Smooth muscle cell (in vitro differentiated cells): ENCODE results near the gene ADGRG3. TPM values are rescaled to one million over a fixed set of nuclear protein-coding genes. Genes with fewer than 3 reads are reported as not detected.

Source experiments
- DNase-seq: peaks from one replicate; lab custom pipeline; 2025; ENCODE audit not compliant: unreplicated experiment; lab: John Stamatoyannopoulos, UW
- H2AFZ ChIP-seq: fragments of 200-600 bp; sonication (generic); 2 replicates; pipeline ENCODE4 v1.6.0; 2016; ENCODE audit warnings: antibody characterized with exemption, low read depth, mild to moderate bottlenecking
- H3F3A ChIP-seq: fragments of 200-600 bp; sonication (generic); 2 replicates; pipeline ENCODE4 v1.6.0; 2017; ENCODE audit warnings: antibody characterized with exemption, low read depth
- H3K27ac ChIP-seq: fragments of 200-600 bp; sonication (generic); 2 replicates; pipeline ENCODE4 v1.5.1; 2016; ENCODE audit warnings: low read depth, mild to moderate bottlenecking
- H3K27me3 ChIP-seq: fragments of 200-600 bp; sonication (generic); 2 replicates; pipeline ENCODE4 v1.6.1; 2016; ENCODE audit warnings: low read depth, mild to moderate bottlenecking
- H3K36me3 ChIP-seq: fragments of 200-600 bp; sonication (generic); 2 replicates; pipeline ENCODE4 v1.5.1; 2016; ENCODE audit warnings: low read depth
- H3K4me1 ChIP-seq: fragments of 200-600 bp; sonication (generic); 2 replicates; pipeline ENCODE4 v1.5.1; 2016; ENCODE audit warnings: low read depth
- H3K4me2 ChIP-seq: fragments of 200-600 bp; sonication (generic); 2 replicates; pipeline ENCODE4 v1.6.0; 2016; ENCODE audit warnings: mild to moderate bottlenecking
- H3K4me3 ChIP-seq: fragments of 200-600 bp; sonication (generic); 2 replicates; pipeline ENCODE4 v1.5.1; 2016; ENCODE audit warnings: mild to moderate bottlenecking
- H3K79me2 ChIP-seq: fragments of 200-600 bp; sonication (generic); 2 replicates; pipeline ENCODE4 v1.6.0; 2016; ENCODE audit warnings: low read depth, mild to moderate bottlenecking
- H3K9ac ChIP-seq: fragments of 200-600 bp; sonication (generic); 2 replicates; pipeline ENCODE4 v1.6.0; 2016; ENCODE audit warnings: low read depth
- H3K9me3 ChIP-seq: fragments of 200-600 bp; sonication (generic); replicated peaks from 2 replicates; pipeline ENCODE4 v1.5.1; 2016; ENCODE audit warnings: low read depth
- H4K20me1 ChIP-seq: fragments of 200-600 bp; sonication (generic); 2 replicates; pipeline ENCODE4 v1.6.0; 2016; ENCODE audit warnings: low read depth
- WGBS: methylation state at CpG from one replicate; pipeline ENCODE4 v1.1.7; 2016; ENCODE audit warnings: low lambda C conversion rate; 5-methylcytosine and 5-hydroxymethylcytosine counted together
- polyA plus RNA-seq: library from polyadenylated mRNA; unstranded; fragments of >200 nt; fragmentation: Nextera tagmentation; extraction: Ambion mirVana; gene quantifications from 2 replicates; pipeline ENCODE4 v1.2.1, GENCODE V29; 2016
- total RNA-seq: library from RNA; depleted of rRNA; stranded (reverse); fragments of >200 nt; gene quantifications from 2 replicates; pipeline ENCODE4 v1.2.3, GENCODE V29; 2014
- TF ChIP-seq, protein P1 (sequence below): fragments of 200-600 bp; sonication (generic); IDR thresholded peaks from 2 replicates; pipeline ENCODE4 v1.5.1; 2017; ENCODE audit warnings: borderline replicate concordance, mild to moderate bottlenecking, antibody characterized with exemption; ENCODE audit not compliant: insufficient read depth, poor library complexity, severe bottlenecking

Gene ADGRG3
- total and polyA plus RNA-seq, 2 experiments from 2014 or later, result 0.13 TPM; not detected in 1

GRCh38 chr16:57704011-57704904, 36.2 kb downstream of the ADGRG3 start:
- H2AFZ ChIP-seq, result no peak overlapping the region
- H3K79me2 ChIP-seq, result no peaks in the 10 kb centered on the region
- H3K4me3 ChIP-seq, result no peak overlapping the region
- no peaks in the 10 kb centered on the region for H4K20me1 ChIP-seq
- no peaks in the 10 kb centered on the region for H3K9me3 ChIP-seq
- no peak overlapping the region for H3K4me2 ChIP-seq
- no peaks in the 10 kb centered on the region for H3K4me1 ChIP-seq
- no peak overlapping the region for H3K27ac ChIP-seq
- H3K36me3 ChIP-seq, result no peaks in the 10 kb centered on the region
- TF ChIP-seq, protein P1, sequence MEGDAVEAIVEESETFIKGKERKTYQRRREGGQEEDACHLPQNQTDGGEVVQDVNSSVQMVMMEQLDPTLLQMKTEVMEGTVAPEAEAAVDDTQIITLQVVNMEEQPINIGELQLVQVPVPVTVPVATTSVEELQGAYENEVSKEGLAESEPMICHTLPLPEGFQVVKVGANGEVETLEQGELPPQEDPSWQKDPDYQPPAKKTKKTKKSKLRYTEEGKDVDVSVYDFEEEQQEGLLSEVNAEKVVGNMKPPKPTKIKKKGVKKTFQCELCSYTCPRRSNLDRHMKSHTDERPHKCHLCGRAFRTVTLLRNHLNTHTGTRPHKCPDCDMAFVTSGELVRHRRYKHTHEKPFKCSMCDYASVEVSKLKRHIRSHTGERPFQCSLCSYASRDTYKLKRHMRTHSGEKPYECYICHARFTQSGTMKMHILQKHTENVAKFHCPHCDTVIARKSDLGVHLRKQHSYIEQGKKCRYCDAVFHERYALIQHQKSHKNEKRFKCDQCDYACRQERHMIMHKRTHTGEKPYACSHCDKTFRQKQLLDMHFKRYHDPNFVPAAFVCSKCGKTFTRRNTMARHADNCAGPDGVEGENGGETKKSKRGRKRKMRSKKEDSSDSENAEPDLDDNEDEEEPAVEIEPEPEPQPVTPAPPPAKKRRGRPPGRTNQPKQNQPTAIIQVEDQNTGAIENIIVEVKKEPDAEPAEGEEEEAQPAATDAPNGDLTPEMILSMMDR, result no peak
- no peaks in the 10 kb centered on the region for H3K27me3 ChIP-seq
- no peaks in the 10 kb centered on the region for H3F3A ChIP-seq
- H3K9ac ChIP-seq, result no peak overlapping the region
- 86% methylated on average over 11 of the region's 11 CpGs for WGBS
- no peak for DNase-seq

GRCh38 chr16:57704905-57705852, 37.1 kb downstream of the ADGRG3 start:
- DNase-seq, result no peak
- Histone ChIP-seq H3K36me3 (no peaks in the 10 kb centered on the region), H3K4me1 (no peaks in the 10 kb centered on the region), H2AFZ (no peak overlapping the region), H3K27me3 (no peaks in the 10 kb centered on the region), H3K9ac (no peak overlapping the region), H3K9me3 (no peaks in the 10 kb centered on the region), H3F3A (no peaks in the 10 kb centered on the region), H3K4me2 (no peak overlapping the region), H4K20me1 (no peaks in the 10 kb centered on the region), H3K79me2 (no peaks in the 10 kb centered on the region), H3K27ac (no peak overlapping the region), H3K4me3 (no peak overlapping the region)
- WGBS, result 93% methylated on average over 4 of the region's 4 CpGs
- TF ChIP-seq, protein P1, result no peak

DNA sequence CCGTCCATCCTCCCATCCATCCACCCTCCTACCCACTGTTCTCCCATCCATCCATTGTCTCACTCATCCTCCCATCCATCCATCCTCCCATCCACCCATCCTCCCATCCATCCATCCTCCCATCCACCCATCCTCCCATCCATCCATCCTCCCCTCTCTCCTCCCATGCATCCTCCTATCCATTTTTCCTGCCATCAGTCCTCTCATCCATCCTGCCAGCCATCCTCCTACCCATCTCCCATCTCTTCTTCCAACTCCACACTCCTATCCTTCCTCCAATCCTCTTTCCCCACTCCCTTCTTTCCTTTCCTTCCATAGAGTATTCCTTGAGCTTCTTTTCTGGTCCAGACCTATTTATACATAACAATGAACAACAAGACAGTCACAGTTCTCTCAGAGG, 38.6 kb downstream of the ADGRG3 start:
- Histone ChIP-seq H3K4me2 (no peak overlapping the region), H3F3A (no peaks in the 10 kb centered on the region), H3K79me2 (no peaks in the 10 kb centered on the region), H3K4me3 (no peak overlapping the region), H3K27ac (no peak overlapping the region), H3K9me3 (no peaks in the 10 kb centered on the region), H2AFZ (no peak overlapping the region), H3K4me1 (no peaks in the 10 kb centered on the region), H3K27me3 (no peaks in the 10 kb centered on the region), H4K20me1 (no peaks in the 10 kb centered on the region), H3K36me3 (no peaks in the 10 kb centered on the region), H3K9ac (no peak overlapping the region)
- no CpG with 5 or more reads among the region's 1 CpG for WGBS
- TF ChIP-seq, protein P1, result no peak
- no peak for DNase-seq
